Kidney epithelial cell (primary cell): ENCODE data around the gene RBFOX2. TPM values are rescaled to one million over a fixed set of nuclear protein-coding genes. Genes with fewer than 3 reads are reported as not detected.
A peak's percentile ranks its signal among the peaks of the same experiment; 100 is the strongest.

Experiments used
- DNase-seq: peaks from one replicate; pipeline ENCODE4 v3.0.0-alpha.2; 2010; ENCODE audit warnings: low read depth
- H3K27me3 ChIP-seq: 2 replicates; pipeline ENCODE4 v1.6.0; 2011; ENCODE audit warnings: low read length; ENCODE audit not compliant: control insufficient read depth, insufficient read depth
- H3K36me3 ChIP-seq: 2 replicates; pipeline ENCODE4 v1.5.1; 2011; ENCODE audit warnings: low read length; ENCODE audit not compliant: control insufficient read depth, insufficient read depth
- H3K4me3 ChIP-seq: 2 replicates; pipeline ENCODE4 v1.5.1; 2011; ENCODE audit warnings: low read depth, mild to moderate bottlenecking, control low read depth, low read length
- CTCF ChIP-seq: IDR thresholded peaks from 2 replicates; pipeline ENCODE4 v1.5.1; 2011; ENCODE audit warnings: mild to moderate bottlenecking, moderate library complexity, low read length, control low read depth, inconsistent platforms; ENCODE audit not compliant: insufficient read depth, poor library complexity, severe bottlenecking
- total RNA-seq: library from RNA; depleted of rRNA; stranded (reverse); fragments of >200 nt; gene quantifications from 2 replicates; pipeline ENCODE4 v1.2.3, GENCODE V29; 2015

RBFOX2 gene
- total RNA-seq, 1 donor from 2014 or later, result 75.1 TPM

GRCh38 chr22:35756722-35757121 lies 271.9 kb downstream of the RBFOX2 start:
- DNase-seq, result no peak
- H3K27me3 ChIP-seq, result no peaks in the 10 kb centered on the region
- H3K36me3 ChIP-seq, result no peaks in the 10 kb centered on the region
- no peak for TF ChIP-seq CTCF
- no peak overlapping the region for H3K4me3 ChIP-seq

DNA sequence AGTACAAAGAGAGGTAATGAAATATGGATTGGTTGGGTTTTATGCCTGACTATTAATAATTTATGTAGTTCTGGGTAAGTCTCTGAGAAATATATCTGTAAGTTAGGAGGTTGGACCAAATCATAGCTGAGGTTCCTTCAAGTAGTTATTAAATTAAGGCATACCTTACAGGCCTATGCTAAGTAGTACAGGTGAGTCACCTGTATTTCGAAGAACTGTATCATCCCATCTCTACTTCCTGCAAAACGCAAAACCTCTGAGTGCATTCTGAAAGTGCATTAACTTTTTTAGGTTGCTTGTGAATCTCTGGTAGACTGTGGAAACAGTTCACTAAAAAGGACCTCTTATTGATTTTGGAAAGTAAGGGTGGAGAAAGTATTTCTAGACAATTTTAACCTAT lies 273.9 kb downstream of the RBFOX2 start:
- H3K4me3 ChIP-seq, result no peak overlapping the region
- no peak for TF ChIP-seq CTCF
- H3K36me3 ChIP-seq, result no peaks in the 10 kb centered on the region
- DNase-seq, result no peak
- no peaks in the 10 kb centered on the region for H3K27me3 ChIP-seq

DNA sequence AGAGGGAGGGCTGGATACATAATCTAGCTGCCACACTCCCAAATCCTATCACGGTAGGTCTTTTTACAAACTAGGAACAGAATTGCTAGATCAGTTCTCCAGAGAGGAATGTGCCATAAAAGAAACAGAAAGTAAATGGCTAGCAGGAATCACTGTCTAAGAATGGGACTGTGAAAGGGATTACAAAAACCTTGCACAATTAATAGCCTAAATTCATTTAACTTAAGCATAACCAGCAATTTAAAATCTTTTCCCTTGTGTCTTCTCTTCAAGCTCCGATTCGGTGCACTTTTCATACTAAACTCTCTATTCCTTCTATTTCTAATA lies 275.8 kb downstream of the RBFOX2 start:
- Histone ChIP-seq H3K36me3 (no peaks in the 10 kb centered on the region), H3K4me3 (no peak overlapping the region), H3K27me3 (no peaks in the 10 kb centered on the region)
- TF ChIP-seq CTCF, result no peak
- DNase-seq, result no peak

DNA sequence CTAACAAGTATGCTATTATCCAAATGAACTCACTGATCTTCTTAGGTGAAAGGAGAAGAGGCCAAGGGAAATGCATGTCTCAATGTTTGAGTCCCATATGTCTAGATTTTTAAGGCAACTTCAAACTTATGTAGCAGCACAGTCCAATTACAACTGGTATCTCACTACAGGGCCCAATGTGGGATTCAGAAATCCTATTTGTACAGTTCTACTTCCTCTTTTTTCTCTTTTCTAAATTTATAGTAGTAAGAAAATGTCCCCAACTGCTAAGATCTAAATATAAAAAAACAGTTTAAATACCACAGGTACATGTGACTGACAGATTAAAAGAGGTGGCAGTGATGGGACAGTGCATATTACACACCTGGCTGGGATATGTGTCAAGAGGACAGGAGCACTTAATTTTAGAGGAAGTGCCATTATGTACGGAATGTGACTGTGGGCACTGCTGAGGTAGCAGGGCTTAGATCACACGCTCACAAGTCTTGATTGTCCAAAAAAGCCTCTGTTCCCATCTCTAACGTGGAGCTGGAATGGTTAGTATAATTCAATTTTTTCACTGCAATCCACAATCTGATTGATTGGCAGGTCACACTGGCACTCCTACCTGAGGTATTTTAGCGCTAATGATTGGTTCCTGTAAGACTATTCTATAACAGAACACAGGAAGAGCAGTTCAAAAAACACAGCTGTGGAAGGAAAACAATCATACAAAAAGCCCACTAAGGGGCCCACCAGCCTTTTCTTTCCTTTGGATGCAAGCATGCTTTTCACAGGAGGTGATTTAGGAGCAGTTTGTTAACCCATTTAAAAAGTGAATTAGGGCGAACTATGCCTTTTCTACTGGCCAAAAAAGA lies 276.4 kb downstream of the RBFOX2 start:
- no peak for DNase-seq

GRCh38 chr22:35749808-35750207 lies 278.8 kb downstream of the RBFOX2 start:
- TF ChIP-seq CTCF, result no peak
- H3K27me3 ChIP-seq, result no peaks in the 10 kb centered on the region
- DNase-seq, result peak; percentile 89
- H3K36me3 ChIP-seq, result no peaks in the 10 kb centered on the region
- H3K4me3 ChIP-seq, result no peak overlapping the region

More for the DNA sequence above, 276.4 kb downstream of the RBFOX2 start:
- TF ChIP-seq CTCF, result no peak
- Histone ChIP-seq H3K36me3 (no peaks in the 10 kb centered on the region), H3K4me3 (no peak overlapping the region), H3K27me3 (no peaks in the 10 kb centered on the region)
